ENCODE results near the gene PTK6. TPM values are rescaled to one million over a fixed set of nuclear protein-coding genes. Genes with fewer than 3 reads are reported as not detected.

PTK6 gene
- total and polyA plus RNA-seq, 2 of the 13 experiments (the other 11 are each of a cell fraction or from before 2014, with no cell fraction given), result 0.08 TPM; not detected in 1

- TF ChIP-seq PAWR (CRISPR knock-in tag; IDR thresholded peaks at IDR 0.05; ENCODE audit: borderline replicate concordance) (no peak), ZNF569 (CRISPR knock-in tag; IDR thresholded peaks at IDR 0.05; ENCODE audit: borderline replicate concordance) (0 out of 2 replicates have a peak, but pooled peaks have one; percentile 23), GZF1 (CRISPR knock-in tag; IDR thresholded peaks at IDR 0.05) (no peak), ZNF333 (CRISPR knock-in tag; IDR thresholded peaks at IDR 0.05; ENCODE audit: borderline replicate concordance) (peak; percentile 85; the same call in 1 of the 2 replicates), ZNF30 (CRISPR knock-in tag; IDR thresholded peaks at IDR 0.05) (no peak), NFKBIZ (CRISPR knock-in tag; IDR thresholded peaks at IDR 0.05) (no peak), POLR2AphosphoS5 (IDR thresholded peaks at IDR 0.05; ENCODE audit: low read depth, low read length) (peak; percentile 69), AKAP8 (CRISPR knock-in tag; IDR thresholded peaks at IDR 0.05) (peak; percentile 14; the same call in 1 of the 2 replicates), BRD4 (CRISPR knock-in tag; IDR thresholded peaks at IDR 0.05) (0 out of 2 replicates have a peak, but pooled peaks have one; percentile 34), MED1 (CRISPR knock-in tag; IDR thresholded peaks at IDR 0.05) (peak; percentile 65), BRCA1 (CRISPR knock-in tag; IDR thresholded peaks at IDR 0.05) (peak; percentile 72; the same call in 1 of the 2 replicates), CHD4 (IDR thresholded peaks at IDR 0.05; ENCODE audit: borderline replicate concordance, low read length) (no peak), STAT5B (CRISPR knock-in tag; IDR thresholded peaks at IDR 0.05) (no peak), JUN (CRISPR knock-in tag; IDR thresholded peaks at IDR 0.05) (peak; percentile 58)
- TF ChIP-seq, protein P1, sequence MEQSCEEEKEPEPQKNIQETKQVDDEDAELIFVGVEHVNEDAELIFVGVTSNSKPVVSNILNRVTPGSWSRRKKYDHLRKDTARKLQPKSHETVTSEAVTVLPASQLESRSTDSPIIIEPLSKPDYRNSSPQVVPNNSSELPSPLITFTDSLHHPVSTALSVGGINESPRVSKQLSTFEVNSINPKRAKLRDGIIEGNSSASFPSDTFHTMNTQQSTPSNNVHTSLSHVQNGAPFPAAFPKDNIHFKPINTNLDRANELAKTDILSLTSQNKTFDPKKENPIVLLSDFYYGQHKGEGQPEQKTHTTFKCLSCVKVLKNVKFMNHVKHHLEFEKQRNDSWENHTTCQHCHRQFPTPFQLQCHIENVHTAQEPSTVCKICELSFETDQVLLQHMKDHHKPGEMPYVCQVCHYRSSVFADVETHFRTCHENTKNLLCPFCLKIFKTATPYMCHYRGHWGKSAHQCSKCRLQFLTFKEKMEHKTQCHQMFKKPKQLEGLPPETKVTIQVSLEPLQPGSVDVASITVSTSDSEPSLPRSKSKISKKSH (CRISPR knock-in tag; IDR thresholded peaks at IDR 0.05; ENCODE audit: borderline replicate concordance), result peak; percentile 93
- TF ChIP-seq, protein P2, sequence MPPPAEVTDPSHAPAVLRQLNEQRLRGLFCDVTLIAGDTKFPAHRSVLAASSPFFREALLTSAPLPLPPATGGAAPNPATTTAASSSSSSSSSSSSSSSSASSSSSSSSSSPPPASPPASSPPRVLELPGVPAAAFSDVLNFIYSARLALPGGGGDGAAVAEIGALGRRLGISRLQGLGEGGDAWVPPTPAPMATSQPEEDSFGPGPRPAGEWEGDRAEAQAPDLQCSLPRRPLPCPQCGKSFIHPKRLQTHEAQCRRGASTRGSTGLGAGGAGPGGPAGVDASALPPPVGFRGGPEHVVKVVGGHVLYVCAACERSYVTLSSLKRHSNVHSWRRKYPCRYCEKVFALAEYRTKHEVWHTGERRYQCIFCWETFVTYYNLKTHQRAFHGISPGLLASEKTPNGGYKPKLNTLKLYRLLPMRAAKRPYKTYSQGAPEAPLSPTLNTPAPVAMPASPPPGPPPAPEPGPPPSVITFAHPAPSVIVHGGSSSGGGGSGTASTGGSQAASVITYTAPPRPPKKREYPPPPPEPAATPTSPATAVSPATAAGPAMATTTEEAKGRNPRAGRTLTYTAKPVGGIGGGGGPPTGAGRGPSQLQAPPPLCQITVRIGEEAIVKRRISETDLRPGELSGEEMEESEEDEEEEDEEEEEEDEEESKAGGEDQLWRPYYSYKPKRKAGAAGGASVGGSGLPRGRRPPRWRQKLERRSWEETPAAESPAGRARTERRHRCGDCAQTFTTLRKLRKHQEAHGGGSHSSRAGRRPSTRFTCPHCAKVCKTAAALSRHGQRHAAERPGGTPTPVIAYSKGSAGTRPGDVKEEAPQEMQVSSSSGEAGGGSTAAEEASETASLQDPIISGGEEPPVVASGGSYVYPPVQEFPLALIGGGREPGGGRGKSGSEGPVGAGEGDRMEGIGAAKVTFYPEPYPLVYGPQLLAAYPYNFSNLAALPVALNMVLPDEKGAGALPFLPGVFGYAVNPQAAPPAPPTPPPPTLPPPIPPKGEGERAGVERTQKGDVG (CRISPR knock-in tag; IDR thresholded peaks at IDR 0.05; ENCODE audit: borderline replicate concordance), result peak; percentile 45; the same call in 1 of the 2 replicates
- TF ChIP-seq, protein P3, sequence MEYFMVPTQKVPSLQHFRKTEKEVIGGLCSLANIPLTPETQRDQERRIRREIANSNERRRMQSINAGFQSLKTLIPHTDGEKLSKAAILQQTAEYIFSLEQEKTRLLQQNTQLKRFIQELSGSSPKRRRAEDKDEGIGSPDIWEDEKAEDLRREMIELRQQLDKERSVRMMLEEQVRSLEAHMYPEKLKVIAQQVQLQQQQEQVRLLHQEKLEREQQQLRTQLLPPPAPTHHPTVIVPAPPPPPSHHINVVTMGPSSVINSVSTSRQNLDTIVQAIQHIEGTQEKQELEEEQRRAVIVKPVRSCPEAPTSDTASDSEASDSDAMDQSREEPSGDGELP (IDR thresholded peaks at IDR 0.05; ENCODE audit: borderline replicate concordance, low read depth), result peak; percentile 29; the same call in 1 of the 2 replicates
- TF ChIP-seq, protein P4, sequence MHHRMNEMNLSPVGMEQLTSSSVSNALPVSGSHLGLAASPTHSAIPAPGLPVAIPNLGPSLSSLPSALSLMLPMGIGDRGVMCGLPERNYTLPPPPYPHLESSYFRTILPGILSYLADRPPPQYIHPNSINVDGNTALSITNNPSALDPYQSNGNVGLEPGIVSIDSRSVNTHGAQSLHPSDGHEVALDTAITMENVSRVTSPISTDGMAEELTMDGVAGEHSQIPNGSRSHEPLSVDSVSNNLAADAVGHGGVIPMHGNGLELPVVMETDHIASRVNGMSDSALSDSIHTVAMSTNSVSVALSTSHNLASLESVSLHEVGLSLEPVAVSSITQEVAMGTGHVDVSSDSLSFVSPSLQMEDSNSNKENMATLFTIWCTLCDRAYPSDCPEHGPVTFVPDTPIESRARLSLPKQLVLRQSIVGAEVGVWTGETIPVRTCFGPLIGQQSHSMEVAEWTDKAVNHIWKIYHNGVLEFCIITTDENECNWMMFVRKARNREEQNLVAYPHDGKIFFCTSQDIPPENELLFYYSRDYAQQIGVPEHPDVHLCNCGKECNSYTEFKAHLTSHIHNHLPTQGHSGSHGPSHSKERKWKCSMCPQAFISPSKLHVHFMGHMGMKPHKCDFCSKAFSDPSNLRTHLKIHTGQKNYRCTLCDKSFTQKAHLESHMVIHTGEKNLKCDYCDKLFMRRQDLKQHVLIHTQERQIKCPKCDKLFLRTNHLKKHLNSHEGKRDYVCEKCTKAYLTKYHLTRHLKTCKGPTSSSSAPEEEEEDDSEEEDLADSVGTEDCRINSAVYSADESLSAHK (CRISPR knock-in tag; IDR thresholded peaks at IDR 0.05; ENCODE audit: borderline replicate concordance), result no peak
- TF ChIP-seq, protein P5, sequence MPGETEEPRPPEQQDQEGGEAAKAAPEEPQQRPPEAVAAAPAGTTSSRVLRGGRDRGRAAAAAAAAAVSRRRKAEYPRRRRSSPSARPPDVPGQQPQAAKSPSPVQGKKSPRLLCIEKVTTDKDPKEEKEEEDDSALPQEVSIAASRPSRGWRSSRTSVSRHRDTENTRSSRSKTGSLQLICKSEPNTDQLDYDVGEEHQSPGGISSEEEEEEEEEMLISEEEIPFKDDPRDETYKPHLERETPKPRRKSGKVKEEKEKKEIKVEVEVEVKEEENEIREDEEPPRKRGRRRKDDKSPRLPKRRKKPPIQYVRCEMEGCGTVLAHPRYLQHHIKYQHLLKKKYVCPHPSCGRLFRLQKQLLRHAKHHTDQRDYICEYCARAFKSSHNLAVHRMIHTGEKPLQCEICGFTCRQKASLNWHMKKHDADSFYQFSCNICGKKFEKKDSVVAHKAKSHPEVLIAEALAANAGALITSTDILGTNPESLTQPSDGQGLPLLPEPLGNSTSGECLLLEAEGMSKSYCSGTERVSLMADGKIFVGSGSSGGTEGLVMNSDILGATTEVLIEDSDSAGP (CRISPR knock-in tag; IDR thresholded peaks at IDR 0.05; ENCODE audit: borderline replicate concordance), result peak; percentile 47; the same call in 1 of the 2 replicates
Observed at GRCh38 chr20:63574156-63574828, 37.1 kb upstream of the PTK6 start, which contains the start of gene HELZ2 (continued).

All from HepG2 (cell line).